ENCODE measurements around the gene ASB7.
"Not testable (repeated sequence)": the region's sequence is repeated elsewhere in the genome, so short reads cannot be mapped to it uniquely, and the experiment has no call there.

ASB7 gene, protein sequence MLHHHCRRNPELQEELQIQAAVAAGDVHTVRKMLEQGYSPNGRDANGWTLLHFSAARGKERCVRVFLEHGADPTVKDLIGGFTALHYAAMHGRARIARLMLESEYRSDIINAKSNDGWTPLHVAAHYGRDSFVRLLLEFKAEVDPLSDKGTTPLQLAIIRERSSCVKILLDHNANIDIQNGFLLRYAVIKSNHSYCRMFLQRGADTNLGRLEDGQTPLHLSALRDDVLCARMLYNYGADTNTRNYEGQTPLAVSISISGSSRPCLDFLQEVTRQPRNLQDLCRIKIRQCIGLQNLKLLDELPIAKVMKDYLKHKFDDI

DNA sequence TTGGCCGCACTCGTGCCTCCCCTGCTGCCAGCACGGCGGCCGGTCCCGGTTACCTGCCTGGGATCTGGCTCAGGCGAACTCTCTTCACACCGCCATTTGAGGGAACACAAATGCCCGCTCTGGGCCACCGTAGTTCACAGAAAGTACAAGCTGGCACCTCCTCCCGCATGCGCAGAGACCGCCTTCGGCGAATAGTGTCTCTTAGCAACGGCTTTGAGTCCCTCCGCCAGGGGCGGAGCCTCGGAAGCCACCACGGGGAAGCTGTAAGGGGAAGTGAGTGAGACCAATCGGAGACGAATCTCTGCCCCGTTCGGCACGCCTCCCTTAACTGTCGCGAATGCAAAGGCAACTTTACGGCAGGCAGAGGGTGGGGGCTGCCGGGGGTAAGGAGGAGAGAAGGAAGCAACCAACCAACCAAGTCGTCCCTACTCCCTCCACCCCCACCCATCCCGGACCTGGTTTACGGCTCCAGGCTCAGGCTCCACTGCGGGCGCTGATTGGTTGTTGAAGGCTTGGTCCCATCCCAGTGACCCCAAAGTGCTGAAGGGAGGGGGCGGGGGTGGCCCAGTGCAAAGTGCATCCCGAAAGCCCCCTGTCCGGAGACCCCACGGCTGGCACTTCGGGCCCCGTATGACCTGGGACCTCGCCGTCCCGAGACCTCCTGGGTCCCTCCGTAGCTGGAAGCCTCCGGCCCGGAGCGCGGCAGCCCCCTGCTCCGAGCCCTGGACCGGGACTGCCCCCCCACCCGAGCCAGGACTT is at the start of gene ASB7, which contains the start of gene LINS1:
ASB7 (plus strand) TSS at position 526 of the 759 bp plus-strand sequence. CDS start 9,628 bp downstream, outside the sequence.
LINS1 (minus strand) TSS at position 121 of the 759 bp plus-strand sequence. CDS start 21,342 bp downstream, outside the sequence.
- peak; percentile 100 for DNase-seq

DNA sequence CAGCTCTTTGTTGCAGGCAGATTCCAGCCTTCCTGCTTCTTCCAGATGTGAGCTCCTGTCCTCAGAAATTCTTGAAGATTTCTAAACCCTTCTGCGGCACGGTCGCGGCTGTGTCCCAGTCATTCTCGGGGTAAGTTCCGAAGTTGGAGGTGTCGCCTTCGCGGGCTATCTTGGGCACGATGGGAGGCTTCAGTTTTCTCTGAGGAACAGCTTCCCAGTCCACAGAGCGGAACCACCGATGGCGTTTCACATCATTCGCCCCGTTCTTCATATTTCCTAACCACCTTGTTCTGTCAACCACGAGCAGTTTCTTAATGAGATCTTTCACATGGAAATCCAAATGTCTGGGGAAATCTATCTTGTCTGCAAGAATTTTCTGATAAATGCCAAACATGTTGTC is 48.9 kb upstream of the ASB7 start:
- no peak for DNase-seq

DNA sequence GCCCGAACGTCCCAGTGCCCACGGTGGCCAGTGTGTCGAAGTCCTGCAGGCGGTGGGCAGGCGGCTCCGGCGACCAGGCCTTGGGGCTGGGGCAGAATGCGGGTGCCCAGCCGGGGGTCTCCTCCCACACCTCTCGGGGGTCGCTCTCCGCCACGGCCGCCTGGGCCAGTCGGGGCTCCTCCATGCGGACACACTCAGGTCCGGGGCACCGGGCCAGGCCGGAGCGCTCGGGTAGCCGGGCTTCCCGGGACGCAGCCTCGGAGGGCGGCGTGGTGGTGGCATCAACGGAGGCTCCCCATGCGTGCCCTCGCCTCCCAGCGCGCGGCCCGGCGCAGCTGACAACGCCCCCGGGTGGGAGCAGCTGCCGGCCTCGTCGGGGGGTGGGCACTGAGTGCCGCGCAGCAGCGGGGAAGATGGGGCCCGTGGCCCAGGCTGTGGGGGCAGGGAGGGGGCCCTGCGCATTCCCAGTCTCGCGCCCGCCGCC is 43.6 kb upstream of the ASB7 start:
- no peak for DNase-seq

DNA sequence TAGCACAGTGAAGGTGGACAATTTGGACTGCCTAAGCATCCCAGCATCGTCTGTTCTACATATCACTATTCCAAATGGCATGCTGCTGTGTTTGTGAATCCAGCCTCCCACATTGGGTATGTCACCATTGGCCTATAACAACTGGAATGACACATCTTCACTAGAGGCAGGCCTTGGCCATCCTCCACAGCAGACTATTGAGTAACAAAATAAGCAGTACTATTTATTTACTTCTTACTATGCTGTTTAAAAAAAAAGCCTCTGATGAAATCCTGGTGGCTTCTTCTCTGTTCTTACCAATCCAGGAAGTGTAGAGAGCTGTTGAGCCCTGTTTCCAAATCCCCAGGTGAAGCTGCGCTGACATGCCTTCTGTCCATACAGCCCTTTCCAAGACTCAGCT is 43.1 kb upstream of the ASB7 start:
- DNase-seq: no peak

GRCh38 chr15:100560323-100560722 is 42.1 kb upstream of the ASB7 start:
- no peak for DNase-seq

- DNase-seq: no peak
These were observed 36.8 kb upstream of the ASB7 start for GRCh38 chr15:100565591-100565990.

GRCh38 chr15:100566850-100567628 is 35.4 kb upstream of the ASB7 start:
- DNase-seq: no peak

DNA sequence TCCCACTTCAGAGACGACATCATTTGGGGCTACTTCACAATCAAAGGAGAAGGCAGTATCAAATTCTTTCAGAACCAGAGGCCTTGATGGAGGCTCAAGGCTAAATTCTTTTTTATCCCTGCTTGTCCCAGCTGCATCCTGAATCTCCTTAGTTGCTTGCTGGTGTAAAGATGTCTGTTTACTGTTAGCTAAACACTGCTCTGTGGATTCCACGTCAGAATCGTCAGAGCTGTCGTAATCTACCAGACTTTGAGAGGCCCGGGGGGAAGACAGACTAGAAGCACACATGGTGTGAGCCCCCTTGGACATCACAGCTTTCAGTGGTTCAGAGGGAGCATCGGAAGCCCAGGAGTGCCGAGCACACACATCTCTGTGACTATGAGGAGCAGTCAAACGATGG is 33.0 kb upstream of the ASB7 start:
- DNase-seq: no peak

- no peak for DNase-seq
These were observed 32.1 kb upstream of the ASB7 start for GRCh38 chr15:100570275-100570674.

DNA sequence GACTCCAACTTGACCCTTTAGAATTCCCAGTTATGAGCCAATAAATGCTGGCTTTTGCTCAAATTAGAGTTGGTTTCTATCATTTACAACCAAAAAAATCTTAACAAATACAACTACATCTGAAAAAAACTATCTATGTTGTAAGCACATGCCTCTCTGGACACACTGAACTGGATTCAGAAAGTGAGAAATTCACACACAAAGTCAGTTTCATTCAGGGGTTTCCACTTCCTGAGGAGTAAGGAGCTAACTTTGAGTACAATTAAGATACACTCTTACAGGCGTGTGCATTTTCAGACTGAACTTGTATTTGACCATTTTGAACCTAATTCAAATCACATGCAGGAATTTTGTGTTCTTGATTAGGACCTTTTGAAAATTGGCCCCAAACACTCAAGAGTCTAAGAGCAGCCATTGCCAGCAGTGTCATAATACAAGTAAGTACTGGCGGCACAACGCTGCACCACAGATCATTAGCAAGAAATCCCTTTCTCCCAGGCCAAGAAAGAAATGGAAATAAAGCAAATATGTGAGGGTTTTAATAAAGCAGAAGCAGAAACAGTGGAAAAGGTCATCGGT is 31.6 kb upstream of the ASB7 start:
- DNase-seq: no peak

- peak; percentile 32 for DNase-seq
These were observed 30.7 kb upstream of the ASB7 start for GRCh38 chr15:100571592-100572167.

- DNase-seq: no peak
These were observed 29.9 kb upstream of the ASB7 start for GRCh38 chr15:100572362-100572983.

DNA sequence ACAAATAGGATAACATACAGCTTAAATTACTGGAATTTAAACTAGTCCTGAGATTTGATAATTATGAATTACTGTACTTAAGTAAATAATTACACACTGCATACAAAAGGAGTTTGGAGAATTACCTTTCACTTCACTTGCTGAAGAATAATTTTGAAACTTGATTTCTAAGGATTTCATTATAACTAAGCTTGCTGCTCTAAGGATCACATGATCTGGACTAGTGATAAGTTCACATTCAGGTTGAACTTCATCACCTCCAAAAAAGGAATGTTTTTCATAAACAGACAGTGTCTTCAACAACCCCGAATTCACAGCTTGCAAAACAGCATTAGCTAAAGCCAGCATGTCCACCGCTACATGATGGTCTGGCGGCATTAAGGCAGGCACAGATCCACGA is 28.9 kb upstream of the ASB7 start:
- DNase-seq: no peak

- DNase-seq: no peak
These were observed 22.0 kb upstream of the ASB7 start for GRCh38 chr15:100580414-100580813.

DNA sequence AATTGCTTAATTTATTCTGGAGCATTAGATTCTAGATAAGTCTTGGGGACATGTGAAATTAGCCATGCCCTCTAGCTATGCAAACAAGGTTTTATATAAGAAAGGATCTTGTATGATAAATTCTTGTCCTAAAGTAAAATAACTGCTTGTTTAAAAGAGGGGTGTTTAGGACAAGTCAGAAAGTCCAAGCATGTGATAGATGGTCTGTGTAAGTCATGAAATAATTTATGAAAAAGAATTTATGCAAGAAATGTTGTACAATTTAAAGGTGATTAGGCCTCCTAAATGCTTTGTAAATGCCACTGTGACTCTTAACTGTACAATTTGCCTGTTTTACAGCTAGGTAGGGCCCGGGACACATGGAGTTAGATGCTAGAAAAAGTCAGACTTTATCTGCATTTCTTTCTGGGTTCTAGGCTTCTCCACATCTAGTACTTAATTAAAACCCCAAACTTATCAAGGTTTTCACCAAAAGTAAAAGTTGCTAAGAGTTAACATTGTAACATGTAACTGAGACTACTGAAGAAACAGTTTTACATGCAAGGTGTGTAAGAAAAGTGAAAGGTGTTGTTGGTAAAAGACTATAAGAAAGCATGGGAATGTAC is 13.6 kb upstream of the ASB7 start:
- DNase-seq: no peak

GRCh38 chr15:100591163-100591562 is 11.2 kb upstream of the ASB7 start:
- DNase-seq: not testable (repeated sequence)

DNA sequence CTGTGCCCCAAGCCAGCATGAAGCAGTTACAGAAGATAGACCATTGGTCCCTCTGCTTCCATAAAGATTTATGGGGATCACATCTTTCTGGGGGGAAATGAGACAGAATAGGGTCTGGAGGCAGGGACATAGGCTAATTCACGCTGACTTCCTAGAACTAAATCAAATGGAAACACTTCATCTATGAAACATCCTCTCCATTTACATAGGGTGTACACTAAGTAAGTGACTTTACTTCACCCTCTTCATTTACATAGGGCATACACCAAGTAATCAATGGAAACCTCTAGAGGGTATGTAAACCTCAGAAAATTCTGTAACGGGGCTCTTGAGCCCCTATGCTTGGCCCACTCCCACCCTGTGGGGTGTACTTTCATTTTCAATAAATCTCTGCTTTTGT is 10.6 kb upstream of the ASB7 start:
- no peak for DNase-seq

DNA sequence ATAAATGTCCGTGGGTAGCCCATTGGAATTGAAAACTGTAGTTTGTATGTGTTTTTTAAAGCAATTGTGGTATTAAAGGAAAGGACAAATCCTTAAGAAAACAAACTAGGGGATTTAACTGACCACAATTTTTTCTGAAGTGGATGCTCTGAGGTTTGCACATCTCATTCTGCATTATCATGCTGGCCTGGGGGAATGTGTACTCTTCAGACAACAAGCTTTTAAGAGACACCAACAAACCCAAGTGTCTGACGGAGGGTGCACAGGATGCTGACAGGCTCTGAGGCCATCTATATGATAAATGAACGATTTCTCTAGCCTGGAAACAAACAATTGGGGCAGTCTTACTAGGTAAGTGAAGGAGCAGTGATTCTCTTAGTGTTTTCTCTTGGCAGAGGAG is 9.5 kb upstream of the ASB7 start:
- DNase-seq: no peak

DNA sequence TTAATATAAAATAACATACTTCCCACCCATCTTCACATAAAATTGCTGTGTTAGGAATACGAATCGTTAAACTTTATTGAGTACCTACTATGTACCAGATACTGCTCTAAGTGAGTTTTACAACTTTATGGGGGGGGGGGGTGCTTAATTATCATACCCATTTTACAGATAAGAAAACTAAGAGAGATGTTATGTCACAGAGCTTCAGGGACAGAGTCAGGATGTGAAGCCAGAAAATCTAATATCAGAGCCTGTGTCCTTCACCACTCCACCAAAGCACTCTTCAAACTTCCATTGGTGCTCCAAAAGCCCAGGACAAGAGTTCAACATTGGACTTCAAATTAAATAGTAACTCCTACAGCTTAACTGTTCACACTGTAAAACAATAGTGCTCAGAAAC is 9.0 kb upstream of the ASB7 start:
- DNase-seq: no peak

DNA sequence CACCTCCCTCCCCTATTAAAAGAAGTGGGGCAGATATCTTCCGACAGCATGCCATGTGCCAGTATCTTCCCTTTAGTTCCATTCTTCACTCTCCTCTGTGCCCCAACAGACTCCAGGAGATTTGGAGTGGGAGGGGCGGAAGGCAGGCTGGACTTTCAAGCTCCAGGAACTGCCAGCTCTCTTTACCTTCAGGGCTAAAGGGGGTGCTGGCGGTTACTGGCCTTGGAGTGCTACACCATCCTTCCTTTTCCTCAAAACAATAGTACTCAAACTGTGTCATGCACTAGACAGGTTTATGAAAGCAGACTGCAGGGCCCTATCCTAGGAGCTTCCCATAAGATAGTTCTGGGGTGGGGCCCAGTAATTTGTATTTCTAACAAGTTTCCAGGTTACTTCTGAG is 6.4 kb upstream of the ASB7 start:
- no peak for DNase-seq

DNA sequence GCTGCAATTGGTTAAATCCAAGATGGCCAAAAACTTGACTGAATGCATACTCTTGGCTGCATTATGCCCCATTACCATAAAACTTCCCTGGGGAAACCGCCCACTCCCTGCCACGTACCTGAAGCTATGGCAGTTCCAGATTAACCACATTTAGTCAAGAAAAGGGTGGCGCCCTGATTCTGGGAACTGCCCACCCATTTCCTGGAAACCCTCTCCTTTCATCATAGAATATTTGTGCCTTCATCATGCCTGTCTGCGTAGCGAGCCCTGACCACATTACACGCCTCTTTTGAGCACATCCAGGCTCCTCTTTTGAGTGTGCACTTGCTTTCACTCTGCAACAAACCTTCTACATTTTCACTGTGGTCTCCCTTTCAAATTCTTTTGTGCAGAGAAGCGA is 5.6 kb upstream of the ASB7 start:
- peak; percentile 89 for DNase-seq

DNA sequence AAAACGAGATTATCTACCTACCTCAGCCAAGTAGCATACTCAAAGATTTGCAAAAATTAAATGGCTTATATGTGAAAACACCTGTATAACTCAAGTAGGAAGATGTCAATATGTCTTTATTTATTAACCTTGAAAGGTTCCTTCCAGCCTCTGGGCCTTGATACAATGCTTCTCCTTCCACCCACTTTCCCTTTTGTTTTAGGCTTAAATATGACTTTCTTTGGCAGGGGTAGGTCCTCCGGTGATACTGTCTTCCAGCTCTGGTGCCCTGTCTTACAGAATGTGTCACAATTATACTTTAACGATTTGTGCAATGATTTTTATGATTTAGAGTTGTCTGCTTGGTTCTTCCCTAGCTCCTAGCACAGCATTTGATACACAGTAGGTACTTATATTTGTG is 4.5 kb upstream of the ASB7 start:
- DNase-seq: no peak

Data from CD4-positive, alpha-beta T cell treated with Interleukin-6 for 4 hours (primary cell).